DMS114 treated with DMSO at 0.1 percent for 48 hours (cell line): ENCODE data around the gene ZMYND11.
"Not testable (repeated sequence)": the region's sequence is repeated elsewhere in the genome, so short reads cannot be mapped to it uniquely, and the experiment has no call there.

Experiments
- DNase-seq: peaks from one replicate; lab custom pipeline; 2025; ENCODE audit not compliant: unreplicated experiment; lab: John Stamatoyannopoulos, UW

Gene ZMYND11

GRCh38 chr10:132946-133898 is 2.0 kb upstream of the ZMYND11 start:
- no peak for DNase-seq

- peak; percentile 47 for DNase-seq
Observed at GRCh38 chr10:134247-135131, 766 bp upstream of the ZMYND11 start.

- DNase-seq, result peak; percentile 57
Observed at GRCh38 chr10:135601-136464, 578 bp downstream of the ZMYND11 start.

- DNase-seq, result peak; percentile 57
Observed at GRCh38 chr10:136465-136762, 1.2 kb downstream of the ZMYND11 start.

- peak; percentile 14 for DNase-seq
Observed at GRCh38 chr10:137031-137430, 1.8 kb downstream of the ZMYND11 start.

- no peak for DNase-seq
Observed at GRCh38 chr10:137606-138005, 2.4 kb downstream of the ZMYND11 start.

- DNase-seq, result no peak
Observed at GRCh38 chr10:142371-142770, 7.1 kb downstream of the ZMYND11 start.

- no peak for DNase-seq
Observed at GRCh38 chr10:152915-153314, 17.7 kb downstream of the ZMYND11 start.

- no peak for DNase-seq
Observed at GRCh38 chr10:154348-154747, 19.1 kb downstream of the ZMYND11 start.

- DNase-seq, result no peak
Observed at GRCh38 chr10:167383-167782, 32.1 kb downstream of the ZMYND11 start.

- no peak for DNase-seq
Observed at GRCh38 chr10:173741-174140, 38.5 kb downstream of the ZMYND11 start.

GRCh38 chr10:176677-177076 is 41.4 kb downstream of the ZMYND11 start:
- DNase-seq, result no peak

- no peak for DNase-seq
Observed at GRCh38 chr10:178208-178607, 43.0 kb downstream of the ZMYND11 start.

- no peak for DNase-seq
Observed at GRCh38 chr10:178723-179122, 43.5 kb downstream of the ZMYND11 start.

GRCh38 chr10:182441-183201 is 47.4 kb downstream of the ZMYND11 start:
- no peak for DNase-seq

GRCh38 chr10:184174-184573 is 48.9 kb downstream of the ZMYND11 start:
- no peak for DNase-seq

- no peak for DNase-seq
Observed at GRCh38 chr10:184911-185310, 49.7 kb downstream of the ZMYND11 start.

GRCh38 chr10:185571-185970 is 50.3 kb downstream of the ZMYND11 start:
- not testable (repeated sequence) for DNase-seq

- no peak for DNase-seq
Observed at GRCh38 chr10:186911-187310, 51.7 kb downstream of the ZMYND11 start.

GRCh38 chr10:188546-188945 is 53.3 kb downstream of the ZMYND11 start:
- DNase-seq, result no peak
